ENCODE measurements around the gene SFRP2.

DNA sequence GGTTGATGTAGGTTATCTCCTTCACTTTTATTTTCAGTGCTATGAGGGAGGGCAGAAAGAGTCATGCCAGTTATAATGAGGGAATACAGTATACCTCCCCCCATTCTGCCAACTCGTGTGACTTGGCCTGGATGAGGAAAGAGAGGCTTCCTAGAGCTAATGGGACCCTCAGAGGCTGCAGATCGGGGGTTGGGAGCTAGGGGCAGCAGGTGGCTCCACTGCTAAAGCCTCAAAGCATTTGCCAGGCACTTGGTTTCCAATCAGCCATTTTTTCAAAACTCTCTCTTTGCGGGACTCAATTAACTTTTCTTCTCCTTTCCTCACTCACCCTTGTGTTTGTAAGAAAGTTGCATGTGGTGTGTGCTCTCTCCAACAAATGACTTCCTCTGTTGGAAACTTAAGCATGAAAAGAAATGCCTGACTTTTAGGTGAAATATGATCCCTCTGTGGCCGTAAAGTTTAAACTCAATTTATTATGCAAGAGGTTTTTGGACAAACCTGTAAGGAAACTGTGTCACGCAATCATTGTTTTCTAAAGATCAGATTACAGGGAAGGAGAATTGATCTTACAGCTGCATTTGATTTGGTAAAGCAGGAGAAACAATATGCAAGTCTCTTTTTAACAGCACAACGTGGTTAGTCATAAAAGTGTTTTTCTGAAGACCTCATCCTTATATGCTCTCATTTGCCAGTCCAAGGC lies 7.0 kb downstream of the SFRP2 start:
- TF ChIP-seq CTCF (IDR thresholded peaks at IDR 0.05) (no peak), POLR2AphosphoS5 (IDR thresholded peaks at IDR 0.05) (no peak)

Data from breast epithelium (tissue), 3 donors.